Measurements from ENCODE around the gene TMEM258. TPM values are rescaled to one million over a fixed set of nuclear protein-coding genes. Genes with fewer than 3 reads are reported as not detected.
A peak's percentile ranks its signal among the peaks of the same experiment; 100 is the strongest.

Gene TMEM258
- total and polyA plus RNA-seq, 9 of the 15 experiments (the other 6 are each of a cell fraction or from before 2014, with no cell fraction given) = 97.2 to 856 (median 231) TPM

GRCh38 chr11:61800331-61801281, 8.2 kb upstream of the TMEM258 start (continued):
- TF ChIP-seq U2AF2 (optimal IDR thresholded peaks at IDR 0.05; ENCODE audit: low read depth, low read length) (no peak), MCM5 (IDR thresholded peaks at IDR 0.05; ENCODE audit: low read depth) (no peak), REST (IDR thresholded peaks at IDR 0.05; ENCODE audit: borderline replicate concordance) (peak; percentile 19; the same call in 1 of the 2 replicates), REST (CRISPR knock-in tag; IDR thresholded peaks at IDR 0.05; ENCODE audit: low read depth) (no peak), ZBTB1 (CRISPR knock-in tag; IDR thresholded peaks at IDR 0.05; ENCODE audit: borderline replicate concordance, low read depth) (no peak), ZFP1 (CRISPR knock-in tag; IDR thresholded peaks at IDR 0.05) (no peak), ZNF449 (CRISPR knock-in tag; IDR thresholded peaks at IDR 0.05) (no peak), CREB3 (tag; conservative IDR thresholded peaks at IDR 0.05; ENCODE audit: low read depth) (no peak), ZNF384 (IDR thresholded peaks at IDR 0.05; ENCODE audit: low read depth, low read length) (0 out of 2 replicates have a peak, but pooled peaks have one; percentile 11), CTBP1 (IDR thresholded peaks at IDR 0.05; ENCODE audit: borderline replicate concordance) (peak; percentile 90), NR2C2 (CRISPR knock-in tag; IDR thresholded peaks at IDR 0.05) (no peak), NR2C2 (tag; IDR thresholded peaks at IDR 0.05) (no peak), ELF2 (CRISPR knock-in tag; IDR thresholded peaks at IDR 0.05) (no peak), USF1 (CRISPR knock-in tag; IDR thresholded peaks at IDR 0.05) (no peak), CBX2 (IDR thresholded peaks at IDR 0.05; ENCODE audit: insufficient read depth, low read length, poor library complexity, severe bottlenecking) (no peak), STAG1 (CRISPR knock-in tag; IDR thresholded peaks at IDR 0.05; ENCODE audit: borderline replicate concordance) (no peak)

Measured in K562 (cell line).